Esophagus squamous epithelium (tissue), 4 donors: Measurements from ENCODE around the gene ANP32D.

ENCODE experiments used
- CTCF ChIP-seq, 6 experiments: fragments of 450-650 bp in 4 of 6; fragments of 200-600 bp in 2 of 6; sonication (generic) in 2 of 6; IDR thresholded peaks; one replicate each; pipeline ENCODE4 v1.5.1; 2016 to 2019; ENCODE audit warnings: antibody characterized with exemption in 6 of 6, mild to moderate bottlenecking in 4 of 6, moderate library complexity in 4 of 6
- POLR2A ChIP-seq, 4 donors: fragments of 450-650 bp; IDR thresholded peaks; one replicate each; pipeline ENCODE4 v1.6.1; 2017; ENCODE audit warnings: antibody characterized with exemption in 4 of 4, mild to moderate bottlenecking in 4 of 4, moderate library complexity in 3 of 4

GRCh38 chr12:48455116-48455515 lies 17.2 kb upstream of the ANP32D start:
- TF ChIP-seq POLR2A (IDR thresholded peaks at IDR 0.05), result no peak
- TF ChIP-seq CTCF (IDR thresholded peaks at IDR 0.05), result no peak
